Neuronal stem cell (in vitro differentiated cells): Measurements from ENCODE around the gene COQ8A.

Source experiments
- DNase-seq: peaks from one replicate; pipeline ENCODE4 v3.0.0-alpha.2; 2013; ENCODE audit warnings: low spot score
- H2AFZ ChIP-seq: one replicate; pipeline ENCODE4 v1.6.1; 2013; ENCODE audit warnings: mild to moderate bottlenecking, low read length, inconsistent platforms
- H2AK5ac ChIP-seq: 2 replicates; pipeline ENCODE4 v1.6.1; 2013; ENCODE audit warnings: low read depth, mild to moderate bottlenecking, inconsistent platforms, low read length, moderate library complexity, mixed read lengths
- H2BK120ac ChIP-seq: 2 replicates; pipeline ENCODE4 v1.6.1; 2013; ENCODE audit warnings: low read depth, mild to moderate bottlenecking, inconsistent platforms, low read length, moderate library complexity, mixed read lengths
- H2BK12ac ChIP-seq: one replicate; pipeline ENCODE4 v1.6.1; 2013; ENCODE audit warnings: low read length, inconsistent platforms
- H2BK15ac ChIP-seq: 2 replicates; pipeline ENCODE4 v1.6.1; 2013; ENCODE audit warnings: mild to moderate bottlenecking, low read length, inconsistent platforms, mixed read lengths
- H2BK5ac ChIP-seq: one replicate; pipeline ENCODE4 v1.6.1; 2013; ENCODE audit warnings: inconsistent platforms, mild to moderate bottlenecking, low read length, moderate library complexity
- H3K14ac ChIP-seq: one replicate; pipeline ENCODE4 v1.6.1; 2013; ENCODE audit warnings: low read length, inconsistent platforms
- H3K18ac ChIP-seq: 2 replicates; pipeline ENCODE4 v1.6.1; 2013; ENCODE audit warnings: low read length, inconsistent platforms
- H3K23ac ChIP-seq: 2 replicates; pipeline ENCODE4 v1.6.1; 2013; ENCODE audit warnings: low read depth, mild to moderate bottlenecking, mixed read lengths, low read length, inconsistent platforms; ENCODE audit not compliant: poor library complexity
- H3K27ac ChIP-seq: replicated peaks from 3 replicates; pipeline ENCODE4 v1.5.1; 2013; ENCODE audit warnings: low read length, inconsistent platforms
- H3K27me3 ChIP-seq, 3 experiments: 2 replicates each; pipeline ENCODE4 v1.6.1; 2013; ENCODE audit warnings: low read length in 3 of 3, mild to moderate bottlenecking in 2 of 3, inconsistent platforms in 1 of 3, low read depth in 1 of 3, mixed read lengths in 1 of 3, moderate library complexity in 1 of 3; ENCODE audit not compliant: control insufficient read depth in 3 of 3, insufficient read depth in 3 of 3
- H3K36me3 ChIP-seq, 2 donors: replicated peaks in 1 of 2; 2 replicates each; pipeline ENCODE4 v1.6.1; 2013; ENCODE audit warnings: low read length in 2 of 2; ENCODE audit not compliant: control insufficient read depth in 2 of 2, insufficient read depth in 2 of 2
- H3K4ac ChIP-seq: 2 replicates; pipeline ENCODE4 v1.6.1; 2013; ENCODE audit warnings: inconsistent platforms, mild to moderate bottlenecking, low read length, moderate library complexity
- H3K4me1 ChIP-seq, 2 donors: 1 replicate in 1 of 2; 2 replicates in 1 of 2; pipeline ENCODE4 v1.6.1; 2013; ENCODE audit warnings: low read length in 2 of 2, low read depth in 1 of 2; ENCODE audit not compliant: control insufficient read depth in 2 of 2, insufficient read depth in 1 of 2
- H3K4me2 ChIP-seq: one replicate; pipeline ENCODE4 v1.6.1; 2013; ENCODE audit warnings: mild to moderate bottlenecking, low read length, inconsistent platforms; ENCODE audit not compliant: insufficient read depth, poor library complexity, severe bottlenecking
- H3K4me3 ChIP-seq, 2 donors: 2 replicates each; pipeline ENCODE4 v1.5.1; 2013; ENCODE audit warnings: low read length in 2 of 2, mild to moderate bottlenecking in 2 of 2, inconsistent platforms in 1 of 2, moderate library complexity in 1 of 2
- H3K79me1 ChIP-seq: one replicate; pipeline ENCODE4 v1.6.1; 2013; ENCODE audit warnings: low read depth, mild to moderate bottlenecking, inconsistent platforms, low read length, moderate library complexity
- H3K9ac ChIP-seq: one replicate; pipeline ENCODE4 v1.6.1; 2013; ENCODE audit warnings: mild to moderate bottlenecking, low read depth, low read length, inconsistent platforms; ENCODE audit not compliant: poor library complexity
- H3K9me3 ChIP-seq, 2 donors: replicated peaks in 1 of 2; 2 replicates each; pipeline versions ENCODE3 to v1.6.1; 2013; ENCODE audit warnings: low read length in 2 of 2, mild to moderate bottlenecking in 2 of 2, inconsistent platforms in 1 of 2, low read depth in 1 of 2, mixed read lengths in 1 of 2, moderate library complexity in 1 of 2; ENCODE audit not compliant: control insufficient read depth in 2 of 2, insufficient read depth in 1 of 2
- H4K8ac ChIP-seq: one replicate; pipeline ENCODE4 v1.6.1; 2013; ENCODE audit warnings: low read depth, mild to moderate bottlenecking, inconsistent platforms, low read length, moderate library complexity
- H4K91ac ChIP-seq: one replicate; pipeline ENCODE4 v1.6.1; 2013; ENCODE audit warnings: low read length, low read depth, mild to moderate bottlenecking, inconsistent platforms; ENCODE audit not compliant: poor library complexity
- WGBS, 2 donors: extraction: QIAGEN DNeasy Blood & Tissue Kit; methylation state at CpG; one replicate each; pipeline ENCODE4 v1.1.7; 2013; ENCODE audit warnings: missing lambda C conversion rate in 2 of 2, mixed read lengths in 1 of 2; ENCODE audit not compliant: insufficient read length in 2 of 2, insufficient replicate concordance in 1 of 2; ENCODE audit errors: extremely low coverage in 2 of 2; 5-methylcytosine and 5-hydroxymethylcytosine counted together

The COQ8A gene

GRCh38 chr1:226891846-226892523 lies 48.1 kb upstream of the COQ8A start:
- Histone ChIP-seq H3K36me3 (peaks cover 43 to 46% of the 10 kb centered on the region in 2 donors), H3K9me3 (no peaks in the 10 kb centered on the region), H3K18ac (peak overlapping the region; percentile 23), H3K4ac (no peak overlapping the region), H2BK15ac (no peak overlapping the region), H2BK5ac (no peak overlapping the region), H3K4me2 (no peak overlapping the region), H3K14ac (no peak overlapping the region), H4K91ac (no peak overlapping the region), H3K27ac (no peak overlapping the region), H3K79me1 (no peaks in the 10 kb centered on the region), H3K23ac (peak overlapping the region; percentile 11), H2AFZ (no peak overlapping the region), H2BK12ac (no peak overlapping the region), H3K9ac (peak overlapping the region; percentile 63), H2AK5ac (no peak overlapping the region), H3K27me3 (no peaks in the 10 kb centered on the region), H3K4me3 (no peak overlapping the region), H2BK120ac (no peak overlapping the region), H4K8ac (no peak overlapping the region), H3K4me1 (peaks cover 0 to 1% of the 10 kb centered on the region in 2 donors)
- no CpG with 5 or more reads among the region's 17 CpGs for WGBS, 2 donors
- DNase-seq: no peak

- Histone ChIP-seq H2BK15ac (no peak overlapping the region), H3K27me3 (no peaks in the 10 kb centered on the region), H3K36me3 (peaks cover 43 to 46% of the 10 kb centered on the region in 2 donors), H2BK12ac (no peak overlapping the region), H2BK120ac (no peak overlapping the region), H3K23ac (peak overlapping the region; percentile 11), H2BK5ac (no peak overlapping the region), H3K4ac (no peak overlapping the region), H3K27ac (no peak overlapping the region), H3K9me3 (no peaks in the 10 kb centered on the region), H3K9ac (peak overlapping the region; percentile 63), H4K91ac (no peak overlapping the region), H3K79me1 (no peaks in the 10 kb centered on the region), H3K4me3 (no peak overlapping the region), H3K4me2 (no peak overlapping the region), H4K8ac (no peak overlapping the region), H3K18ac (no peak overlapping the region), H2AK5ac (no peak overlapping the region), H2AFZ (no peak overlapping the region), H3K4me1 (peaks cover 0 to 1% of the 10 kb centered on the region in 2 donors), H3K14ac (no peak overlapping the region)
- no CpG with 5 or more reads among the region's 8 CpGs for WGBS, 2 donors
- DNase-seq: no peak
Measured at GRCh38 chr1:226892524-226892875, 47.6 kb upstream of the COQ8A start.

- no peaks in the 10 kb centered on the region for H3K79me1 ChIP-seq
- H3K9me3 ChIP-seq: no peaks in the 10 kb centered on the region
- H3K9ac ChIP-seq: no peak overlapping the region
- peak overlapping the region; percentile 65 for H3K23ac ChIP-seq
- no peak overlapping the region for H3K4me3 ChIP-seq
- no peak overlapping the region for H3K27ac ChIP-seq
- H4K91ac ChIP-seq: no peak overlapping the region
- no peak overlapping the region for H2AK5ac ChIP-seq
- no peak overlapping the region for H3K4ac ChIP-seq
- no peak overlapping the region for H3K18ac ChIP-seq
- H2AFZ ChIP-seq: no peak overlapping the region
- WGBS, 2 donors: no CpG with 5 or more reads among the region's 13 CpGs
- no peak overlapping the region for H2BK12ac ChIP-seq
- peaks cover 33 to 36% of the 10 kb centered on the region in 2 donors for H3K36me3 ChIP-seq
- DNase-seq: no peak
- H3K14ac ChIP-seq: no peak overlapping the region
- H3K4me1 ChIP-seq: peaks cover 0 to 1% of the 10 kb centered on the region in 2 donors
- no peak overlapping the region for H2BK5ac ChIP-seq
- no peak overlapping the region for H2BK120ac ChIP-seq
- H3K27me3 ChIP-seq: no peaks in the 10 kb centered on the region
- H3K4me2 ChIP-seq: no peak overlapping the region
- no peak overlapping the region for H2BK15ac ChIP-seq
- H4K8ac ChIP-seq: no peak overlapping the region
Measured at GRCh38 chr1:226893936-226894335, 46.2 kb upstream of the COQ8A start.

GRCh38 chr1:226894826-226895225 lies 45.3 kb upstream of the COQ8A start:
- Histone ChIP-seq H3K36me3 (peaks cover 31 to 37% of the 10 kb centered on the region in 2 donors), H3K4me3 (no peak overlapping the region), H2AK5ac (no peak overlapping the region), H4K91ac (peak overlapping the region; percentile 32), H4K8ac (no peak overlapping the region), H3K9ac (no peak overlapping the region), H2AFZ (no peak overlapping the region), H3K9me3 (no peaks in the 10 kb centered on the region), H2BK120ac (no peak overlapping the region), H3K14ac (no peak overlapping the region), H3K4me2 (no peak overlapping the region), H2BK15ac (no peak overlapping the region), H2BK5ac (peak overlapping the region; percentile 13), H2BK12ac (peak overlapping the region; percentile 19), H3K4me1 (peaks cover 0 to 1% of the 10 kb centered on the region in 2 donors), H3K27me3 (no peaks in the 10 kb centered on the region), H3K79me1 (no peaks in the 10 kb centered on the region), H3K23ac (no peak overlapping the region), H3K18ac (no peak overlapping the region), H3K4ac (no peak overlapping the region), H3K27ac (no peak overlapping the region)
- DNase-seq: no peak
- no CpG with 5 or more reads among the region's 3 CpGs for WGBS, 2 donors
